GM11168 (cell line): ENCODE measurements around the gene TTBK2.

ENCODE experiments used
- in situ Hi-C: fragments of 300-500 bp; cut with MboI; formaldehyde crosslinking; loops from one replicate; pipeline ENCODE4 v1.12.0; 2022; ENCODE audit warnings: low sequenced_read_pairs; ENCODE audit not compliant: unreplicated experiment

Gene TTBK2

DNA sequence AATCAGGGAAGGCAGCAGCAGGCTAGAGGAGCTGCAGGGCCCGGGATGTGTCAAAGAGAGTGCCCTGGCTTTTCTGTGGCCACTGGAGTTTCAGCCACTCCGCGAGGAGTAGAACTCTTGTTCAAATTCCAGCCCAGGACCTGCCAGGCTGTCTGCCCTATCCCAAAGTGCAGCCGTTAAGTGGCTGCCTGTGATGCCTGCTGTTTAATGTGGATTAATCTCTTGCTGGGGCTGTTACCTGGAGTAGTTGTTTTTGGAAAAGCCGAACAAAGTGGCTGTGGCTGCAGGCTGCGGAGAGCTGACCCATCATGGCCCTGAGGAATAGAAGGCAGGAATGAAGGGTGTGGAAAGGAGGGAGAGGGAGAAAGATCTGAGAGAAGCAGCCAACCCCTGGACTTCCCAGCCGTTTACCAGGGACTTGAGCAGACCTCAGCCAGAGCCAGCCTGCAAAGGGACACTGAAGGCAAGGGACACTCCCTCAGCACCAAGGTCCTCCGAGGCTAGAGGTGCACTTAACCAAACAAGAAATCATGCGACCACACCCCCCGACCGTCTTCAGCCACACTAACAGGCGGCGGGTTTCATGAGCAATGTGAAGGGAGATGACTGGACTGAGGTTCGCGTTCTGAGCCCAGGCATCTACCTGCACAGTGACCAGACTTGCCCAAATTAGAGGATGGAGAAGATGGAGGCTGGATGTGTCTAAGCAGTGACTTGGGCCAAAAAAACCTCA is 188.3 kb downstream of the TTBK2 start:
- in situ Hi-C loops = no loop called here

DNA sequence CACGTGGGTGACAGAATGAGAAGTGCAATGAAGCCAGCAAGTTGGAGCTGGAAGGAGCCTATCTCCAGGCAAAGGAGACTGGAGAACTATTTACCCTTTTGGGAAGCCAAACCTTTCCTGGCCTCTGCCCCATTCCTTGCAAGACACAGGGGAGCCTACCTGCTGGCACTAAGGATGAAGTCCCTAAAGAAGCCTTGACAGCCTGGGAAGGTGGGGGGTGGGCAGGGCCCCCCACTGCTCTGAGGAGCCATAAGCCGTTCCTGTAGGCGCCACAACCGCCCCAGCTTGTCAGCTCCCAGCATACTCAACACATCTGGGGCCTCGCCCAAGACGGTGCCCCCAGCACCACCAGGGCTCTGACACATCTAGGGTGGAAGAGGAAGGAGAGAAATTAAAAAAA is 189.1 kb downstream of the TTBK2 start:
- in situ Hi-C loops = no loop called here

DNA sequence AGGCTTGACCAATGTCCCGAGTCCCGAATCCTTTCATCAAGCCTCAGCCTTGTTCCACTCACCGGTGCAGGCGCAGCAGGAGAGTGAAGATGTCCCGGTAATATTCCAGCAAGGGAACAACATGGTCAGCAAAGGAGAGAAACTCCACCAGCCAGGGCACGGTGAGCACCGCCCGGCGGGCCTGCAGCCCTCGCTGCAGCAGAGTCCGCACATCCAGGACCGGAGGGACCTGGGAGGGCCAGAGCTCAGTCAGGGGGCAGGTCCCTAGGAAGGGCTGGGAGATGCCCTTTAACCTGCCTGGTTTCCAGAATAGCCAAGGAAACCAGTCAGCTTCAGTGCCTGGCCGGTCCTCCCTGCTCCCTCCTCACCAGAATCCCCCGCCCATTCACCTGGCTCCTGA is 190.0 kb downstream of the TTBK2 start:
- in situ Hi-C loops = no loop called here

DNA sequence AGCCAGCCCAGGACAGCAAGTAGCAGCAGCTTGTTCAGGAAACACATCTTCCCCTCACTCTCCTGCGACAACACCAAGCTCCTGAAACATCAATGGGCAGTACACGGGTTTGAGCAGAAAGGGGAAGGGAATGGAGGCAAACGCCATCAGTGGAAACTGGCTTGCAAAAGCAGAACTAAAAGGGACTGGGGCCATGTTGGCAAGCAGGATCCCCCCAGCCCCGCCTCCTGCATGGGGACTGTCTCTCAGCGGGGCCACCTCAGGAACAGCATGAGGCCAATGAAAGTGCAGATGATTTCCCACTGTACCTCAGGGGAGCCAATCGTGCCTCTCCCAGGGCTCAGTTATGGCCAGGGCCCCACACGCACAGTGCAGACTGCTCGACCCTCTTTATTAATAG is 190.4 kb downstream of the TTBK2 start:
- in situ Hi-C loops = no loop called here

DNA sequence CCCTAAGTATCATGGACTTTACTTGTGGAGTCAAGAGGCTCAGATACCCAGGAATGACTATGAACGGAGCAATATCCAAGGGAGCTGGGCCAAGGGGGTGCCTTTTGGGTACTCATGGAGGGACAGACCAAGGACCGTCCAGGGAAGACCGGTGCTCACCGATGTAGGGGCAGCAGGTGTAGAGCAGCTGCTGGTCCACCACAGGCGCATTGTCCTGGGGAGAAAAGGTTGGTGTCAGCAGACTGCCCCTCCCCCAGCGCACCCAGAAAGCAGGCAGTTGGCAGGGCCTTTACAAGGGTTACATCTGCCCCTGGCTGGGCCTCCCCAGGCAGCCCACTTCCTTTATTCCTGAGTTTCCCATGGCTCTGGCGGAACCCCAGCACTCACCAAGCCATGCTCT is 191.2 kb downstream of the TTBK2 start:
- in situ Hi-C loops = no loop called here

DNA sequence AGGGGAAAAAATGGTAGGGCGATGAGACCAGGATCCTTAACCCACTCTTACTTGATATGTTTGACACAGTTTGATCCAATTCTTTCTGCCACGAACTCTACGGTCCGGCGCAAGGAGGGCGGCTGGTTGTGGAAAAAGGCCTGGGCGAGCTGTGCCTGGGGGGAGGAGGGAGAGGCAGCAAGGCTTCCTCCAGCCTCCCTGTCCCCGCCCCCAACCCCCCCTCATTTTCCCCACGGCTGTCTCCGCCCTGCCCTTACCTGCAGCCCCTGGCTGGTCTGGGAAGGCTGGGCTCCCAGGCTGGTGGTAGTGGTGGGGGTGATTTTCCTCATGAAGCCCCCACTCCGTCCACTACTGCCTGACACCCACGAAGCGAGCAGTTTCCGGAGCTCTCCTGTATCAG is 191.6 kb downstream of the TTBK2 start:
- in situ Hi-C loops = no loop called here

DNA sequence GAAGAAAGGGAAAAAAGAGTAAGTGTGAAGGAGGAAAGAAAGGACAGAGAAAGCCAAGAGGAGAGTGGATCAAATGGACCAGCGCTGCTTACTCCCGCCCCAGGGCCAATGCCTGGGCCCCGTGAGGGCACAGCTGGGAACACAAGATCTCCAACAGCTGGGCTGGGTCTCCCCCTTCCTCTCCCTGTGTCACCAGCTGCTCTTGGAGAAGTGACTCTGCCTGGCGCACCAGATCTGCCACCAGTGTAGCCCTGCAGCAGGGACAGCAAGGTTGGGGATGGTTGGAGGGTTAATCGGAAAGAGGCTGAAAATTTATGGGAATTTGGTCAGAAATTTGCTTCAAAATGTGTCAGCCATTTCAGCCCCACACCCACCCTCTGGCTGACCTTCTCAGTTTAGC is 192.0 kb downstream of the TTBK2 start:
- in situ Hi-C loops = no loop called here

DNA sequence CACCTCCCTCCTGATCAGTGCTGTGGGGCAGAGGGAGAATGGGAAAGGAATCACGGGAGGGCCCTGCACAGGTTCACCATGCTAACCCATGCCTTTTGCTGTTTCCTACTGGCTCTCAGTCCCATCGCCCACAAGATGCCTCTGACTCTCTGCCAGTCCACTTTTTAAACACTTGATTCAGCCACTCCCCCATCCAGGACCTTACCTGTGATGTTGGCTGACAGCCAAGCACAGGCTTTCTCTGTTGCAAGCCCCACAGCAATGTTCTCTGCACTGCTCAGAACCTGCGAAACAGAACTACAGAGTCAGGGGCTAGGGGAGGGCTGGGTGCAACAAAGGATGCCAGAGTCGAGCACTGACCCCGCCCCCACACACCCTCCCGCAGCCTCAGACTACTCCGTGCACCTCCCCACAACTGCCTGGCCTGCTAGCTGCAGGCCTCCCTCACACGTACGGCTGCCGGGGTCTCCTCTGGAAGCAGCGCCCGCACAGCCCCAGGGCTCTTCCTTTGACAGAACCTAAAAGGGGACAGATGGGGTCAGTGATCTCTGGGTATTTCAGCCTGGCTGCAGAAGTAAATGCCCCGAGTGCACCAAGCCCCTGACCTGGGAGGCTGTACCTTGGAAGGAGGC is 192.7 kb downstream of the TTBK2 start:
- in situ Hi-C loops = no loop called here

DNA sequence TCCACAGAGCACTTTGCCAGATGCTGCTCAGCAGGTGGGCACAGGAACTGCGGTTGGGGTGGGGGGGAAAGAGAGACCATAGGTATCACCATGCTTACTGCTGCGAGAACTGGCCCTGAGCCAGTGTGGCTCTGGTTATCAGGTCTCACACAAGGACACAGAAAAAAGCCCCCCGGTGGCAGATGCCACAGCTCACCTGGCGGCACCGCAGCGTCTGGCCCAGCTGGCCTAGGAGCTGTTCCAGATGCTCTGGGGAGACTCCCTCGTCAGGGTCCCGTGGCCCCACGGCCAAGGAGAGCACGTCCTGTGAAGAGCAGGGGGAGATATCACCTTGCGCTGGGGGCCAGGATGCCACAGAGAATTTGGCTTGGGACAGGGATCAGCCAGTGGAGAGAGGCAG is 194.5 kb downstream of the TTBK2 start:
- in situ Hi-C loops = no loop called here

DNA sequence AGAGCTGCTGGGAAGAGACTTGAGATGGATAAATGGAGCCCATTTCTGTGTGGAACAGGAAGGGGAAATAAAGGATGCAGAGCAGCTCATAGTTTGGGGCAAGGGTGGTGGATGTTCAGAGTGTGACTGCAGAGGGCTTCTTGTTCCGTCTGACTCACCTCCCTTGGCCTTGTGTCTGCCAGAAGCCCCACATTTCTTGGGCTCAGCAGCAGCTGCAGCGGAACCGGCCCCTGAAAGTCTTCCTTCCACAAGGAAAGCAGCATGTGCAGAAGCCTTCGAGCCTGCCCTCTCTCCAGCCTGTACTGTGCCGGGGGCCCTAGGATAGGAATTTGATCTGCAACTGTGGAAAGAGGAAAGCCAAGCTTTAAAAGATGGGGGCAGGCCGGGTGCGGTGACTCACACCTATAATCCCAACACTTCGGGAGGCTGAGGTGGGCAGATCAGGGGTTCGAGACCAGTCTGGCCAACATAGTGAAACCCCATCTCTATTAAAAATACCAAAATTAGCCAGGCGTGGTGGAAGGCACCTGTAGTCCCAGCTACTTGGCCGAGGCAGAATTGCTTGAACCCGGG is 195.2 kb downstream of the TTBK2 start:
- in situ Hi-C loops = no loop called here

DNA sequence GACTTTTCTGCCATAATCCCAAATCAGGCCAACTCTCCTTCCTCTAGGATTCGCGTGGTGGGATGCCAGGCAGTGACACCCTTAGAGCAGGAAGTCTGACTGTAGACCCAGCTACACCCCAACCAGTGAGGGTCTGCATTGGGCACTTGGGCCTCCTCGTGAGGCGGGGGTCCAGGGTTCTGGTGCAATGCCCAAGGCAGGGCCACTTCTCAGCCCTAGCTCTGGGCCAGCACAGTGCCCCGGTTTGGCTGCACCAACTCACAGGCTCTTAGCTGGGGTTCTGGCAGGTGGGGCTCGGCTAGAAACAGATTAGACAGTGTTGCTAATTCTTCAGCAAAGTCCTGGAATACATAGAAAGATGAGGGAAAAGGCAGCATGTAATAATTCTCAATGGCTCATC is 196.3 kb downstream of the TTBK2 start:
- in situ Hi-C loops = no loop called here

DNA sequence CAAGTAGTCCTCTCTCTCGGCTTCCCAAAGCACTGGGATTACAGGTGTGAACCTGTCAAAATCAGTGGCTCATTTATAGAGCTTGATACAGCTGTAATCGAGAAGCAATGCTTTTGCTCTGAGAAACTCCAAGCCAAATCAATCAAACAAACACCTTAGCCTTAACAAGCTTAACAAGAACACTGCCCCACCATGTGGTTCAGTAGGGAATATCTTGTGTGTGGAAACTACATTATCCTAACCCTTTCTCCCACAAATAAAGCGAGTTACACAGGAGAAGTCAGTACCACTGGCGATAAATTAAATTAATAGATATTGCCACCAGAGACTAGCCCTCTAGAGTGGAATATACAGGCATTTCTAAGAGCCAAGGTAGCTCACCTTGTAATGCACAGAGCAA is 197.5 kb downstream of the TTBK2 start:
- in situ Hi-C loops = no loop called here

DNA sequence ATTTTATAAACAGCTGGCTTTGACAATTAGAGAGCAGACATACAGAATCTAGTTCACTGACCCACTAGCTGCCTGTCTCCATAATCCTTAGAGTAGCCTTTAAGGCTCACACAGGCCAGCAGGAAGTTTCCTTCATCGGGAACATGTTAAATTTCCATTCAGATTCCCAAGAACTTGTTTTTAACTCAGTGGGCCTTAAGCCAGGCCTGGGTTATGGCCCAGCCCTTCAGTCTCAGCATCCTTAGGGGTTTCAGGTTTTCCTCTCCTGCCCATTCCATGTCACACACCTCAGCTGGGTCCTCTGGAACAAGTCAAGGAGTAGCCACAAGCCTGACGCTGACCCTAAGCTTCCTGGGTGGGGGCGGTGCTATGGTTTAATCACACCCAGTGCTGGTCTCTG is 198.7 kb downstream of the TTBK2 start:
- in situ Hi-C loops = no loop called here

DNA sequence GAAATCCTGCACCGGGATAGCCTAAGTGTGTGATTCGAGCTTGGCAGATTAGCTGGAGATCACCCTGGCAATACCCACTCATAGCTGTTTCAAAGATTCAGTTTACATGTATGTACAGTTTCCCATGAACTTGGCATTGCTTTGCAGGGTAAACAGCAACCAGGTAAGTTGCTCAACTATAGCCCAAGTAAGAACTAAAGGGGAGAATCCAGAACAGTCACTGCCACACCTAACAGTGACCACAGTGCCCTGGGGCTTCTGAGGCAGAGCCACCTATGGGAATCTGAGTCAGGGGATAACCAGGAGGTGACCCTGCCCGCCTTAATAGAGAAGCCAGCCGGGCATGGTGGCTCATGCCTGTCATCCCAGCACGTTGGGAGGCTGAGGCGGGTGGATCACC is 199.6 kb downstream of the TTBK2 start:
- in situ Hi-C loops = no loop called here

DNA sequence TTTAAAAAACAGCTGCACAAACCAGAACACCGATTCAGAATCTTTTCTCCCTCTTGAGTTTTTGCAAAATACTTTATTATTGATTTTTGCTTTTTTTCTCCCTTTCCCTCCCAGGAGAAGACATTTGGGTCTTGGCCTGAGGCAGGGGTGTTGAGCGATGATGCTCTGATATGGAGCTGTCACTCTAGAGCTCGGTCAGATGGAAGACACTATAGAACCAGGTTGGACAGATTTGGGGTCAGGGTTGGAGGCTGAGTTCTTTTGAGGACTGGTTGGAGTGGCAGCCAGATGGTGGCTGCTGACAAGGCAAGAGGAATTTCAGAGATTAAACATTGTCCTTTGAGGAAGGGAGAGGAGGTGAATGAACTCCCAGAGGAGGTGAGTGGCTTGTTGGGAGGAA is 200.5 kb downstream of the TTBK2 start:
- in situ Hi-C loops = no loop called here

DNA sequence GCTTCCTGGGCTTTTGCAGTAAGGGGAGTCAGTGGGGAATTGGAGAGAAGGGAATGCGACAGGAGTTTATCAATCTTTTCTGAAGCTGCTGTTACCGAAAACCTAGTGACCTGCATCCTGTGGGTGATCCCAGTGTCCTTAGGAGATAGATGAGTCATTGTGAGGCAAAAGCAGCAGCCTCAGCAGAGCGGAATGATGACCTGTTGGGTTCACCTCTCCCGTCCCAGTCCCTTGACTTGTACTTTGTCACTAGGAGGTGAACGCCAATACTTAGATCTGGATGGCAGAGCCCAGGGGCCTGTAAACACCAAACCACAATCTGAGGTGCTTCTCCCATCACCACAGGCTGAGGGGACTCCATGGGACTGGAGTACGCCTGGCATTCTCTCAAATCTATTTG is 201.5 kb downstream of the TTBK2 start:
- in situ Hi-C loops = loop anchor here (10.0 kb wide), 1 partner anchor 226 kb away; no protein-coding TSS in a partner anchor

DNA sequence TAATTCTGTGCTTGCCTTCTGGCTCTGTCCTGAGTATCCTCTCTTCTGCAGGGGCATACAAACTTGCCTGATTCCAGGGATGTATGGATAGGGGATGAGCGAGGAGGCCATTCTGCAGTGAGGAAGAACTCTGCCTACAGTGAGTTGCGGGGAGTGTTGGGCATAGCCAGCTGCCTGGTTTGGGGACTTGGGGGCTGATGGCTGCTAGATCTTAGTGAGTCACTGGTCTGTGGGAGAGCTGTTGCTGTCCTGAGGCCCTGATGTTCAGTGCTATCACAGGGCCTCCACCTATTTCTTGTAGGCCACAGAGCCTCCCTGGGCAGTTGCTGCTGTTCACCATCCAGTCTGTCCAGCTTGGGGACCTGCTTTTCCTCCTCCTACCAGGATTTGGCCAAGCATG is 204.0 kb downstream of the TTBK2 start:
- in situ Hi-C loops = loop anchor here (10.0 kb wide), 1 partner anchor 228 kb away; no protein-coding TSS in a partner anchor

DNA sequence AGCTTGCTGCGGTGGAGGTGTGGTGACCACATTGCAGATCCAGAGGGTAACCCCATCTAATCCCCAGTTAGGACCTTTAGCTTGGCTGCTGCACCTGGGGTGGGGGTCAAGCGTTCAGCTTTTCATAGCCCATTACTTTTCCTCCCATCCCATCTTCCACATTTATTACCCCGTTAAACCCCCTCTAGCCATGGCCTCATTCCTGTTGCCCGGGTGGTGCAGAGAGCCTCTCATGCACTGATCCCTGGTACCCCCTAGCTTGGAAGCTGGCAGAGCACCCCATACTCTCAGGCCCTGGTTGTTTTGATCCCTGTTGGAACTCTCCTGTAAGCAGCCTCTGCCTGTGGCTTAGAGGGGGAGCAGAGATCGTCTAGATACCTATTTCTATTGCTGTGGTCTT is 204.5 kb downstream of the TTBK2 start:
- in situ Hi-C loops = loop anchor here (10.0 kb wide), 1 partner anchor 229 kb away; no protein-coding TSS in a partner anchor

DNA sequence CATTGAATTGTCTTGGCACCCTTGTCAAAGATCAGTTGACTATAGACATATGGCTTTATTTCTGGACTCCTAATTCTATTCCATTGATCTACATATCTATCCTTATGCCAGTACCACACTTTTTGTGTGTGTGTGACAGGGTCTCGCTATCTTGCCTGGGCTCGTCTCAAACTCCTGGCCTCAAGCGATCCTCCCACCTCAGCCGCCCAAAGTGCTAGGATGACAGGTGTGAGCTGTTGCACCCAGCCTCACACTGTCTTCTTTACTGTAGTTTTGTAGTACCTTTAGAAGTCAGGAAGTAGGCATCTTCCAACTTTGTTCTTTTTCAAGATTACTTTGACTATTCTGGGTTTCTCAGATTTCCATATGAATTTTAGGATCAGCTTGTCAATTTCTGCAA is 208.0 kb downstream of the TTBK2 start:
- in situ Hi-C loops = loop anchor here (10.0 kb wide), 1 partner anchor 232 kb away; no protein-coding TSS in a partner anchor

DNA sequence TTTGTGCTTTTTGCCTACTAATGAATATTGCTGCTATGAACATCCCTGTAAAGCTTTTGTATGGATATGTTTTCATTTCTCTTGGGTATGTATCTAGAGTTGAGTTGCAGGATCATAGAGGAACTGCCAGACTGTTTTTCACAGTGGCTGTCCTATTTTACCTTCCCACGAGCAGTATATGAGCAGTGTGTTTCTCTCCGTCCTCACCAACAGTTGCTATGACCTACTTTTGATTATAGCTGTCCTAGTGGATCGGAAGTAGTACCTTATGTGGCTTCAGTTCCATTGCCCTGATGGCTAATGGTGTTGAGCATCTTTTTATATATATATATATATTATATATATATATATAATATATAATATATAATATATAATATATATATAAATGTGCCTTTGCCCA is 208.8 kb downstream of the TTBK2 start:
- in situ Hi-C loops = loop anchor here (10.0 kb wide), 1 partner anchor 233 kb away; no protein-coding TSS in a partner anchor

DNA sequence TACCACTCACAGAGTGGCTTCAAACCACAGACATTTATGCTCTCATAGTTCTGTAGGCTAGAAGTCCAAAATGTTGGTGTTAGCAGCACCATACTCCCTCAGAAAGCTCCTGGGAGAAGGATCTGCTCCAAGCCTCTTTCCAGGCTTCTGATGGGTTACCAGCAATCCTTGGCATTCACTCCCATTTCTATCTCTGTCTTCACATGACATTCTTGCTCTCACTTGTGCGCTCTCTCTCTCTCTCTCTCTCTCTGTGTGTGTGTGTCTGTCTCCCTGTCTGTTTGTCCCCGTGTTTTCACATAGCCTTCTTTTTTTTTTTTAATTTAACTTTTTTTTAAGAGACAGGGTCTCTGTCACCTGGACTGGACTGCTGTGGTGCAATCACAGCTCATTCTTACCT is 209.9 kb downstream of the TTBK2 start:
- in situ Hi-C loops = loop anchor here (10.0 kb wide), 1 partner anchor 234 kb away; no protein-coding TSS in a partner anchor
